ENCODE results near the gene CNNM4. TPM values are rescaled to one million over a fixed set of nuclear protein-coding genes. Genes with fewer than 3 reads are reported as not detected.

Gene CNNM4
- total and polyA plus RNA-seq, 7 donors, result 2.3 to 36.7 (median 6.6) TPM

- H3K36me3 ChIP-seq, result no peaks in the 10 kb centered on the region
- no peak overlapping the region for H3K27ac ChIP-seq
- H3K4me1 ChIP-seq, result peaks cover 0 to 35% (median 15%) of the 10 kb centered on the region in 4 donors
- intact Hi-C loops (cut with DNase I), result no loop called here
- H3K27me3 ChIP-seq, result no peaks in the 10 kb centered on the region
- no peak for DNase-seq
- no peaks in the 10 kb centered on the region for H3K9me3 ChIP-seq
- 51 to 84% methylated on average over 20 of the region's 20 CpGs for WGBS, 2 donors
- no peak overlapping the region for H3K4me3 ChIP-seq
- TF ChIP-seq CTCF (IDR thresholded peaks at IDR 0.05), result no peak
- no peak for TF ChIP-seq POLR2A (IDR thresholded peaks at IDR 0.05)
- TF ChIP-seq POLR2AphosphoS5 (IDR thresholded peaks at IDR 0.05), result no peak
- no peak for TF ChIP-seq EP300 (IDR thresholded peaks at IDR 0.05)
Observed at GRCh38 chr2:96771796-96772618, 11.3 kb downstream of the CNNM4 start.

DNA sequence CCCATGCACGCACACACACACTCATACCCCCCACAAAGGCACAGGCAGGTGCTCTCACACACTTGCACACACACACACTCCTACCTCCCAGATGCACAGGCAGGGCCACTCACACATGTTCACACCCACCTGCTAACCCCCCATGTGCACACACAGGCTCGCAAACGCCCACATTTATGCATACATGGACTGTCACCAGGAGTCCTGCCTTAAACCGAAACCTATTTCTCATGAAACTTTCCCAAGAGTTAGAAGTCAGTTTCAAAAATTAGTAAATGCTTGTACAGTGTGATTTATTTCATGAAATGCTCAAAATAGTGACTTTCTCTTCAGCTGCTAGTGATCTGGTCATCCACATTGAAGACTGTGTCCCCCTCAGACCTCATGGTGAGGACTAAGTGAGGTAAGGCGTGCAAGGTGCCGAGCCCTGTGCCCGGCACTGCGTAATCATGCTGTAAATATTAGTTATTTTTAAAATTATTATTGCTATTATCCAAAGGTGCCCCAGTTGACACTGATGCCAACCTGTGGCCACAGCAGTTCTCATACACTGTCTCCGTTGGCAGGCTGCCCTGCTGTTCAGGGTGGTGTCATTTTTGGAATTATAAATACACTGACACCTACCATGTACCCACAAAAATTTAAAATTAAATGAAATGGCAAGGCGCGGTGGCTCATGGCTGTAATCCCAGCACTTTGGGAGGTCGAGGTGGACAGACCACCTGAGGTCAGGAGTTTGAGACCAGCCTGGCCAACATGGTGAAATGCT lies 12.4 kb downstream of the CNNM4 start:
- no peak overlapping the region for H3K27ac ChIP-seq
- H3K4me1 ChIP-seq, result peaks cover 0 to 35% (median 15%) of the 10 kb centered on the region in 4 donors
- no peak for DNase-seq
- H3K36me3 ChIP-seq, result no peaks in the 10 kb centered on the region
- no peaks in the 10 kb centered on the region for H3K27me3 ChIP-seq
- intact Hi-C loops (cut with DNase I), result no loop called here
- no peak for TF ChIP-seq POLR2AphosphoS5 (IDR thresholded peaks at IDR 0.05)
- TF ChIP-seq POLR2A (IDR thresholded peaks at IDR 0.05), result no peak
- no peak for TF ChIP-seq EP300 (IDR thresholded peaks at IDR 0.05)
- TF ChIP-seq CTCF (IDR thresholded peaks at IDR 0.05), result no peak
- WGBS, 2 donors, result 60 to 77% methylated on average over 12 of the region's 12 CpGs
- H3K4me3 ChIP-seq, result no peak overlapping the region
- no peaks in the 10 kb centered on the region for H3K9me3 ChIP-seq

DNA sequence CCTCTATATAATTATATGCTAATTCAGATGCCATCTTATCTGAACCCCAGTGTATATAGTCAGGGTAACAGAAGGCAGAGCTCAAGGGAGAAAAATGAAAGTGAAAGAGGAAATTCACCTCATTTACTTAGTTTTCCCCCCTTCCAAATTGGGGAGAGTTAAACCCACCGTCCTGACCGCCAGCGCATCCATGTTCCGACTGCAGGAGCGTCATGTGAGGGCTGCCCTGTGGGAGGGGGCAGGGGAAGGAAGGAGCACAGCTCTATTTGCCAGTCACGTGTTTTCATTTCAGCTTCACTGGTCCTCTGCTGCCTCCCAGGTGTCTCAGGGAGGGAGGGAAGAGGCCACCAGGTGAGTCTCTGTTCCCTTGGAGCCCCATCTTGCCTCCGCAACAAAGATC lies 13.2 kb downstream of the CNNM4 start:
- TF ChIP-seq CTCF (IDR thresholded peaks at IDR 0.05) (no peak), POLR2AphosphoS5 (IDR thresholded peaks at IDR 0.05) (no peak), EP300 (IDR thresholded peaks at IDR 0.05) (no peak), POLR2A (IDR thresholded peaks at IDR 0.05) (no peak)
- H3K27ac ChIP-seq, result no peak overlapping the region
- DNase-seq, result no peak
- peaks cover 0 to 35% (median 15%) of the 10 kb centered on the region in 4 donors for H3K4me1 ChIP-seq
- H3K9me3 ChIP-seq, result no peaks in the 10 kb centered on the region
- H3K27me3 ChIP-seq, result no peaks in the 10 kb centered on the region
- H3K36me3 ChIP-seq, result no peaks in the 10 kb centered on the region
- intact Hi-C loops (cut with DNase I), result no loop called here
- H3K4me3 ChIP-seq, result peak overlapping the region in 1 of 4 donors; percentile 6
- 18 to 24% methylated on average over 7 of the region's 7 CpGs for WGBS, 2 donors

DNA sequence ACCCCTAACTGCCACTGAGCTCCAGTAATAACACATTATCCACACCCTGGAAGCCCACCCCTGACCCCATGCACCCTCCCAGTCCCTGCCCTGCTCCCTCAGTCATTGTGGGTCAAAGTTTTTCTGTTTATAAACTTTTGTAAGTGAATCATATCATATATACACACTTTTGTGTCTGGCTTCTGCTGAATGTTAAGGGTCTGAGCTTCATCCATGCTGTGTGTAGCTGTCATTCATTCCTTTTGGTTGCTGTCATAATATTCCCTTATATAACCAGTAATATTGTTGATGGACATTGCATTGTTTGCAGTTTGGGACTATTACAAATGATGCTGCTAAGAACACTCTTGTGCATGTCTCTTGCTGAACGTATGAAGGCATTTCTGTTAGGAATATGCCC lies 14.5 kb downstream of the CNNM4 start:
- H3K4me1 ChIP-seq, result peaks cover 0 to 25% (median 7%) of the 10 kb centered on the region in 4 donors
- no peak for DNase-seq
- WGBS, 2 donors, result 21 to 34% methylated on average over 1 of the region's 1 CpG
- no peaks in the 10 kb centered on the region for H3K9me3 ChIP-seq
- no peak for TF ChIP-seq CTCF (IDR thresholded peaks at IDR 0.05)
- no peak for TF ChIP-seq POLR2AphosphoS5 (IDR thresholded peaks at IDR 0.05)
- no peak for TF ChIP-seq EP300 (IDR thresholded peaks at IDR 0.05)
- TF ChIP-seq POLR2A (IDR thresholded peaks at IDR 0.05), result no peak
- H3K4me3 ChIP-seq, result no peak overlapping the region
- H3K36me3 ChIP-seq, result no peaks in the 10 kb centered on the region
- intact Hi-C loops (cut with DNase I), result no loop called here
- H3K27ac ChIP-seq, result no peak overlapping the region
- no peaks in the 10 kb centered on the region for H3K27me3 ChIP-seq

All from sigmoid colon (tissue), 7 donors.